HG03378 (cell line): ENCODE measurements around the gene FIGNL1.
"Not testable (repeated sequence)": the region's sequence is repeated elsewhere in the genome, so short reads cannot be mapped to it uniquely, and the experiment has no call there.

Experiments
- ATAC-seq: cut with Tn5 transposase; IDR thresholded peaks from one replicate; pipeline ENCODE4 v1.9.1; 2021; ENCODE audit warnings: mild to moderate bottlenecking, moderate library complexity; ENCODE audit not compliant: unreplicated experiment

Gene FIGNL1

GRCh38 chr7:50472427-50472826, 22.3 kb upstream of the FIGNL1 start:
- no peak for ATAC-seq

- no peak for ATAC-seq
Measured at GRCh38 chr7:50471970-50472369, 21.8 kb upstream of the FIGNL1 start.

GRCh38 chr7:50470250-50471163, 20.4 kb upstream of the FIGNL1 start:
- no peak for ATAC-seq

GRCh38 chr7:50469181-50469580, 19.0 kb upstream of the FIGNL1 start:
- no peak for ATAC-seq

GRCh38 chr7:50467817-50468610, 17.9 kb upstream of the FIGNL1 start:
- ATAC-seq, result peak; percentile 87

- ATAC-seq, result no peak
Measured at GRCh38 chr7:50466815-50467585, 16.9 kb upstream of the FIGNL1 start.

- no peak for ATAC-seq
Measured at GRCh38 chr7:50463035-50463434, 12.9 kb upstream of the FIGNL1 start.

GRCh38 chr7:50462361-50462760, 12.2 kb upstream of the FIGNL1 start:
- no peak for ATAC-seq

- no peak for ATAC-seq
Measured at GRCh38 chr7:50461695-50462094, 11.5 kb upstream of the FIGNL1 start.

GRCh38 chr7:50459183-50459582, 9.0 kb upstream of the FIGNL1 start:
- ATAC-seq, result not testable (repeated sequence)

- ATAC-seq, result not testable (repeated sequence)
Measured at GRCh38 chr7:50458651-50459050, 8.5 kb upstream of the FIGNL1 start.

- no peak for ATAC-seq
Measured at GRCh38 chr7:50456371-50457123, 6.4 kb upstream of the FIGNL1 start.

GRCh38 chr7:50455658-50456057, 5.5 kb upstream of the FIGNL1 start:
- ATAC-seq, result no peak

GRCh38 chr7:50454968-50455367, 4.8 kb upstream of the FIGNL1 start:
- no peak for ATAC-seq

- peak; percentile 18 for ATAC-seq
Measured at GRCh38 chr7:50450590-50451032, 461 bp upstream of the FIGNL1 start.

GRCh38 chr7:50449501-50449880, 659 bp downstream of the FIGNL1 start:
- ATAC-seq, result no peak

- ATAC-seq, result peak; percentile 51
Measured at GRCh38 chr7:50448823-50449222, 1.3 kb downstream of the FIGNL1 start.

GRCh38 chr7:50446542-50446960, 3.6 kb downstream of the FIGNL1 start:
- ATAC-seq, result peak; percentile 65

GRCh38 chr7:50436133-50436806, 13.9 kb downstream of the FIGNL1 start:
- ATAC-seq, result no peak
